ENCODE measurements around the gene RAB17.

RAB17 gene

GRCh38 chr2:237590272-237591140, at the start of gene RAB17:
Gene RAB17 (minus strand): TSS chr2:237590734. CDS start chr2:237586154, 4,580 bp downstream.
- DNase-seq (ENCODE audit: low read depth): no peak

GRCh38 chr2:237639836-237640220, 49.3 kb upstream of the RAB17 start:
- DNase-seq (ENCODE audit: low read depth): no peak

- no peak for DNase-seq (ENCODE audit: low read depth)
Measured at GRCh38 chr2:237639052-237639835, 48.7 kb upstream of the RAB17 start.

- DNase-seq (ENCODE audit: low read depth): no peak
Measured at GRCh38 chr2:237638176-237638575, 47.6 kb upstream of the RAB17 start.

- DNase-seq (ENCODE audit: low read depth): no peak
Measured at GRCh38 chr2:237637429-237638135, 47.0 kb upstream of the RAB17 start.

- DNase-seq (ENCODE audit: low read depth): no peak
Measured at GRCh38 chr2:237636578-237636977, 46.0 kb upstream of the RAB17 start.

- DNase-seq (ENCODE audit: low read depth): no peak
Measured at GRCh38 chr2:237633061-237633561, 42.6 kb upstream of the RAB17 start.

- no peak for DNase-seq (ENCODE audit: low read depth)
Measured at GRCh38 chr2:237631801-237632585, 41.5 kb upstream of the RAB17 start.

- DNase-seq (ENCODE audit: low read depth): no peak
Measured at GRCh38 chr2:237631007-237631785, 40.7 kb upstream of the RAB17 start.

- DNase-seq (ENCODE audit: low read depth): no peak
Measured at GRCh38 chr2:237630216-237631000, 39.9 kb upstream of the RAB17 start.

GRCh38 chr2:237629739-237630138, 39.2 kb upstream of the RAB17 start:
- DNase-seq (ENCODE audit: low read depth): no peak

GRCh38 chr2:237629188-237629534, 38.6 kb upstream of the RAB17 start:
- no peak for DNase-seq (ENCODE audit: low read depth)

- DNase-seq (ENCODE audit: low read depth): no peak
Measured at GRCh38 chr2:237628247-237629187, 38.0 kb upstream of the RAB17 start.

- no peak for DNase-seq (ENCODE audit: low read depth)
Measured at GRCh38 chr2:237627441-237628246, 37.1 kb upstream of the RAB17 start, which contains the start of gene LRRFIP1. Gene LRRFIP1 (plus strand): TSS chr2:237627587. CDS start chr2:237627645, 58 bp downstream.

GRCh38 chr2:237626813-237627440, 36.4 kb upstream of the RAB17 start:
- no peak for DNase-seq (ENCODE audit: low read depth)

GRCh38 chr2:237625777-237626176, 35.2 kb upstream of the RAB17 start:
- no peak for DNase-seq (ENCODE audit: low read depth)

GRCh38 chr2:237625216-237625705, 34.7 kb upstream of the RAB17 start:
- no peak for DNase-seq (ENCODE audit: low read depth)

Data from non-pigmented ciliary epithelial cell (primary cell).